Calu3 (cell line): ENCODE results near the gene TMEM116. TPM values are rescaled to one million over a fixed set of nuclear protein-coding genes. Genes with fewer than 3 reads are reported as not detected.

Experiments used
- BruUV-seq: library from RNA; stranded (reverse); fragments of 400-500 nt; replicated peaks from 2 replicates; lab custom pipeline; 2021; lab: Mats Ljungman, UMichigan
- CTCF ChIA-PET: fragments of 300-600 bp; sonication (Branson Sonifier 250); formaldehyde crosslinking; loops from one replicate; lab custom pipeline; 2022; ENCODE audit warnings: antibody characterized with exemption; lab: Charles Lee
- DNase-seq: peaks from one replicate; pipeline ENCODE4 v3.0.0; 2022
- H3K27ac Mint-ChIP-seq: one replicate; pipeline ENCODE4 v1.8.0; 2022; ENCODE audit warnings: mixed read lengths; ENCODE audit not compliant: unreplicated experiment
- H3K27me3 Mint-ChIP-seq: one replicate; pipeline ENCODE4 v1.8.0; 2022; ENCODE audit warnings: mixed read lengths; ENCODE audit not compliant: unreplicated experiment
- H3K36me3 Mint-ChIP-seq: one replicate; pipeline ENCODE4 v1.8.0; 2022; ENCODE audit warnings: mild to moderate bottlenecking, moderate library complexity, mixed read lengths; ENCODE audit not compliant: insufficient read depth, unreplicated experiment
- H3K4me1 Mint-ChIP-seq: one replicate; pipeline ENCODE4 v1.8.0; 2022; ENCODE audit warnings: mild to moderate bottlenecking, low read depth, mixed read lengths; ENCODE audit not compliant: unreplicated experiment
- H3K4me3 Mint-ChIP-seq: one replicate; pipeline ENCODE4 v1.8.0; 2022; ENCODE audit warnings: mild to moderate bottlenecking, low read depth, moderate library complexity, mixed read lengths; ENCODE audit not compliant: unreplicated experiment
- H3K9me3 Mint-ChIP-seq: one replicate; pipeline ENCODE4 v1.8.0; 2022; ENCODE audit warnings: low read depth, mixed read lengths; ENCODE audit not compliant: unreplicated experiment
- CTCF ChIP-seq: fragments of 200-600 bp; IDR thresholded peaks from one replicate; pipeline ENCODE4 v1.8.0; 2022; ENCODE audit warnings: antibody characterized with exemption; ENCODE audit not compliant: unreplicated experiment
- intact Hi-C: fragments of 100-400 bp; cut with micrococcal nuclease; formaldehyde crosslinking; loops from one replicate; pipeline ENCODE4 v1.10.0; 2022; ENCODE audit not compliant: unreplicated experiment
- total RNA-seq: library from RNA; stranded (reverse); gene quantifications from 2 replicates; pipeline ENCODE4 v1.2.3, GENCODE V29; 2022

TMEM116 gene
- total RNA-seq, 1 experiment from 2014 or later, result 13.0 TPM

- H3K9me3 Mint-ChIP-seq, result no peaks in the 10 kb centered on the region
- no peak for DNase-seq
- no TSS peak for BruUV-seq
- H3K36me3 Mint-ChIP-seq, result no peaks in the 10 kb centered on the region
- no peak for TF ChIP-seq CTCF
- intact Hi-C loops, result no loop called here
- no peaks in the 10 kb centered on the region for H3K27me3 Mint-ChIP-seq
- CTCF ChIA-PET, result no interaction called here
- peaks cover 5% of the 10 kb centered on the region for H3K4me1 Mint-ChIP-seq
- no peak overlapping the region for H3K4me3 Mint-ChIP-seq
- no peak overlapping the region for H3K27ac Mint-ChIP-seq
Observed at GRCh38 chr12:111976860-111977259, 36.1 kb downstream of the TMEM116 start.

- intact Hi-C loops, result no loop called here
- DNase-seq, result no peak
- H3K27me3 Mint-ChIP-seq, result no peaks in the 10 kb centered on the region
- no peak overlapping the region for H3K27ac Mint-ChIP-seq
- H3K9me3 Mint-ChIP-seq, result no peaks in the 10 kb centered on the region
- no peak for TF ChIP-seq CTCF
- no peaks in the 10 kb centered on the region for H3K4me1 Mint-ChIP-seq
- no TSS peak for BruUV-seq
- CTCF ChIA-PET, result interaction anchor here (0.6 kb wide), 1 partner anchor 169 kb away, joined by 3 read pairs; no protein-coding TSS in a partner anchor
- H3K36me3 Mint-ChIP-seq, result no peaks in the 10 kb centered on the region
- no peak overlapping the region for H3K4me3 Mint-ChIP-seq
Observed at GRCh38 chr12:111976291-111976690, 36.7 kb downstream of the TMEM116 start.

- H3K4me1 Mint-ChIP-seq, result no peaks in the 10 kb centered on the region
- CTCF ChIA-PET, result interaction anchor here (0.6 kb wide), 1 partner anchor 52 kb away, joined by 3 read pairs; no protein-coding TSS in a partner anchor
- no peak overlapping the region for H3K4me3 Mint-ChIP-seq
- H3K27ac Mint-ChIP-seq, result no peak overlapping the region
- no peaks in the 10 kb centered on the region for H3K36me3 Mint-ChIP-seq
- BruUV-seq, result no TSS peak
- intact Hi-C loops, result no loop called here
- no peaks in the 10 kb centered on the region for H3K27me3 Mint-ChIP-seq
- DNase-seq, result no peak
- no peak for TF ChIP-seq CTCF
- H3K9me3 Mint-ChIP-seq, result no peaks in the 10 kb centered on the region
Observed at GRCh38 chr12:111975161-111975931, 37.6 kb downstream of the TMEM116 start.

GRCh38 chr12:111971800-111972199, 41.2 kb downstream of the TMEM116 start:
- TF ChIP-seq CTCF, result no peak
- no TSS peak for BruUV-seq
- no peak overlapping the region for H3K4me3 Mint-ChIP-seq
- no peaks in the 10 kb centered on the region for H3K4me1 Mint-ChIP-seq
- no peaks in the 10 kb centered on the region for H3K9me3 Mint-ChIP-seq
- intact Hi-C loops, result no loop called here
- H3K27me3 Mint-ChIP-seq, result no peaks in the 10 kb centered on the region
- H3K27ac Mint-ChIP-seq, result no peak overlapping the region
- DNase-seq, result no peak
- CTCF ChIA-PET, result no interaction called here
- no peaks in the 10 kb centered on the region for H3K36me3 Mint-ChIP-seq
